GF-D8 (cell line): Measurements from ENCODE around the gene CASP5.
"Not testable (repeated sequence)": the region's sequence is repeated elsewhere in the genome, so short reads cannot be mapped to it uniquely, and the experiment has no call there.

ENCODE experiments used
- DNase-seq: peaks from one replicate; lab custom pipeline; 2025; lab: John Stamatoyannopoulos, UW

The CASP5 gene

GRCh38 chr11:105023003-105023402 is at the start of gene CASP5:
CASP5 (minus strand) TSS chr11:105023168; CDS start chr11:105023136, 32 bp downstream.
- peak; percentile 45 for DNase-seq

- not testable (repeated sequence) for DNase-seq
Measured at GRCh38 chr11:105072080-105072479, 49.1 kb upstream of the CASP5 start.

- no peak for DNase-seq
Measured at GRCh38 chr11:105071089-105071732, 48.2 kb upstream of the CASP5 start.

- DNase-seq: no peak
Measured at GRCh38 chr11:105070306-105070705, 47.3 kb upstream of the CASP5 start.

GRCh38 chr11:105069749-105070148 is 46.8 kb upstream of the CASP5 start:
- not testable (repeated sequence) for DNase-seq

GRCh38 chr11:105063245-105063941 is 40.4 kb upstream of the CASP5 start:
- DNase-seq: not testable (repeated sequence)

GRCh38 chr11:105057432-105057831 is 34.5 kb upstream of the CASP5 start:
- DNase-seq: no peak

GRCh38 chr11:105056446-105056845 is 33.5 kb upstream of the CASP5 start:
- DNase-seq: no peak

- DNase-seq: no peak
Measured at GRCh38 chr11:105054723-105055493, 31.9 kb upstream of the CASP5 start.

GRCh38 chr11:105052487-105052886 is 29.5 kb upstream of the CASP5 start:
- no peak for DNase-seq

GRCh38 chr11:105051559-105051958 is 28.6 kb upstream of the CASP5 start:
- no peak for DNase-seq

GRCh38 chr11:105049481-105049880 is 26.5 kb upstream of the CASP5 start:
- no peak for DNase-seq

GRCh38 chr11:105046898-105047579 is 24.1 kb upstream of the CASP5 start:
- DNase-seq: no peak

GRCh38 chr11:105045676-105046296 is 22.8 kb upstream of the CASP5 start:
- DNase-seq: no peak

GRCh38 chr11:105044557-105045524 is 21.9 kb upstream of the CASP5 start, which contains the start of gene CARD16:
CARD16 (minus strand) TSS chr11:105045335; CDS start chr11:105045297, 38 bp downstream.
- not testable (repeated sequence) for DNase-seq

- DNase-seq: no peak
Measured at GRCh38 chr11:105042178-105042577, 19.2 kb upstream of the CASP5 start.

- no peak for DNase-seq
Measured at GRCh38 chr11:105040703-105041102, 17.7 kb upstream of the CASP5 start.

GRCh38 chr11:105034813-105035620 is 12.0 kb upstream of the CASP5 start, which contains the start of gene CASP1:
CASP1 (minus strand) TSS chr11:105035144; CDS start chr11:105035113, 31 bp downstream.
- peak; percentile 81 for DNase-seq

GRCh38 chr11:105034388-105034787 is 11.4 kb upstream of the CASP5 start:
- not testable (repeated sequence) for DNase-seq
